Immature natural killer cell (primary cell): Measurements from ENCODE around the gene PRR35. TPM values are rescaled to one million over a fixed set of nuclear protein-coding genes. Genes with fewer than 3 reads are reported as not detected.

Experiments used
- DNase-seq, 3 donors: peaks; one replicate each; pipeline ENCODE4 v3.0.0; 2022; ENCODE audit warnings: mixed read lengths in 1 of 3
- H3K27ac Mint-ChIP-seq, 6 donors: one replicate each; pipeline ENCODE4 v1.8.0; 2020; ENCODE audit warnings: mixed read lengths in 6 of 6, mild to moderate bottlenecking in 5 of 6, inconsistent platforms in 4 of 6, moderate library complexity in 3 of 6
- H3K27me3 Mint-ChIP-seq, 3 donors: one replicate each; pipeline ENCODE4 v1.8.0; 2020 to 2021; ENCODE audit warnings: low read depth in 3 of 3, mild to moderate bottlenecking in 3 of 3, mixed read lengths in 3 of 3, moderate library complexity in 3 of 3, inconsistent platforms in 1 of 3
- H3K36me3 Mint-ChIP-seq, 3 donors: one replicate each; pipeline ENCODE4 v1.8.0; 2020; ENCODE audit warnings: mixed read lengths in 3 of 3, inconsistent platforms in 2 of 3, mild to moderate bottlenecking in 2 of 3
- H3K4me1 Mint-ChIP-seq, 2 donors: one replicate each; pipeline ENCODE4 v1.8.0; 2020; ENCODE audit warnings: inconsistent platforms in 2 of 2, mild to moderate bottlenecking in 2 of 2, mixed read lengths in 2 of 2, moderate library complexity in 1 of 2
- H3K4me3 Mint-ChIP-seq, 5 donors: one replicate each; pipeline ENCODE4 v1.8.0; 2020; ENCODE audit warnings: mild to moderate bottlenecking in 5 of 5, mixed read lengths in 5 of 5, inconsistent platforms in 3 of 5, moderate library complexity in 3 of 5
- H3K9me3 Mint-ChIP-seq, 6 donors: one replicate each; pipeline ENCODE4 v1.8.0; 2020; ENCODE audit warnings: mild to moderate bottlenecking in 6 of 6, mixed read lengths in 6 of 6, inconsistent platforms in 4 of 6, moderate library complexity in 3 of 6
- polyA plus RNA-seq, 3 donors: library from polyadenylated mRNA; unstranded; fragments of 300-500 nt; fragmentation: Illumina TruSeq; gene quantifications; one replicate each; pipeline ENCODE4 v1.2.3, GENCODE V29; 2021

The PRR35 gene
- polyA plus RNA-seq, 3 donors from 2014 or later, result not detected

- Mint-ChIP-seq H3K4me1 (peaks cover 0 to 6% of the 10 kb centered on the region in 2 donors), H3K27ac (no peak overlapping the region), H3K9me3 (no peaks in the 10 kb centered on the region), H3K27me3 (peaks cover 0 to 7% (median 3%) of the 10 kb centered on the region in 3 donors), H3K4me3 (no peak overlapping the region), H3K36me3 (no peaks in the 10 kb centered on the region)
- no peak for DNase-seq
Measured at GRCh38 chr16:559021-559380, 1.2 kb upstream of the PRR35 start.

DNA sequence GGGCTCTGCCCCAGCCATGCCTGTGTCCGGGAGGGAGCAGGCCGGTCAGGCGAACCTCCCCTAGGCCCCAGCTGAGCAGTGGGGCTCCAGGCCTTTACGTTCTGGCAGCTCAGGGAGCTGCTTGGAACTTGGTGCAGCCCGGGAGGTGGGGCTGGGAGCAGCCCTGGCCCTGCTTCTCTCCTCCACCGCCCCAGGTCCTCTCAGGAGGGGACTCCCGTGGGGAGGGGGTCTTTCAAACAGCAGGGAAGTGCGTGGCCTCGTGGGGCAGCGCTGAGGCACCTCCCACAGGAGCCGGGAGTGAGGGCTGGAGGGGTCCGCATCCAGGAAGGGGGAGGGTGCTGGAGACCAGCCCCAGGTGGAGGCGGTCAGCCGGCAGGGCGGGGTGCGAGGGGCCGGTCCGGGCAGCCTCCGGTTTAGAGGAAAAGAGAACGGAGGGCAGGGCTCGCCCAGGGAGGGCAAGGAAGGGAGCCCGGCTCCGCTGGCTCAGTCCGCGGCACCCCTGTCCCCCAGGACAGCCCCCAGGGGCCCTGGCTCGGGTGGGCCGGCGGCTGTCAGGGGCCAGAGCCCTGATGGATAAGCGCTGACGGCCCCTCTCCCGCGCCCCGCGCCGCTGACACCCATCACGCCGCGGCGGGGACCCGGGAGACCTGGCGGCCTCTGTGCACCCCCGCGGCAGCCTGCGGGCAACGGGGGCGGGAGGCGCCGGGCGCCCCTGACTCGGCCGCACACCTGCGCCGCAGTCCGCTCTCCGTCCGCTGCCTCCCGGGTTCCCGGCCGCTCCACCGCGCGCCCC, 587 bp upstream of the PRR35 start:
- no peak for DNase-seq
- peaks cover 0 to 6% of the 10 kb centered on the region in 2 donors for H3K4me1 Mint-ChIP-seq
- peaks cover 0 to 7% (median 3%) of the 10 kb centered on the region in 3 donors for H3K27me3 Mint-ChIP-seq
- H3K9me3 Mint-ChIP-seq, result no peaks in the 10 kb centered on the region
- no peak overlapping the region for H3K4me3 Mint-ChIP-seq
- H3K36me3 Mint-ChIP-seq, result no peaks in the 10 kb centered on the region
- no peak overlapping the region for H3K27ac Mint-ChIP-seq

GRCh38 chr16:560701-561412, 663 bp downstream of the PRR35 start:
- Mint-ChIP-seq H3K9me3 (no peaks in the 10 kb centered on the region), H3K27me3 (peaks cover 0 to 7% (median 3%) of the 10 kb centered on the region in 3 donors), H3K27ac (no peak overlapping the region), H3K4me1 (peaks cover 0 to 6% of the 10 kb centered on the region in 2 donors), H3K4me3 (no peak overlapping the region), H3K36me3 (no peaks in the 10 kb centered on the region)
- DNase-seq, result no peak

GRCh38 chr16:561413-561794, 1.2 kb downstream of the PRR35 start:
- DNase-seq, result no peak
- Mint-ChIP-seq H3K9me3 (no peaks in the 10 kb centered on the region), H3K27me3 (peaks cover 0 to 7% (median 3%) of the 10 kb centered on the region in 3 donors), H3K4me1 (peaks cover under 1 to 6% of the 10 kb centered on the region in 2 donors), H3K36me3 (no peaks in the 10 kb centered on the region), H3K27ac (no peak overlapping the region), H3K4me3 (no peak overlapping the region)

- no peak for DNase-seq
- Mint-ChIP-seq H3K27me3 (peaks cover 0 to 7% (median 3%) of the 10 kb centered on the region in 3 donors), H3K4me1 (peaks cover 9 to 12% of the 10 kb centered on the region in 2 donors), H3K4me3 (peak overlapping the region in 1 of 5 donors; percentile 38), H3K9me3 (no peaks in the 10 kb centered on the region), H3K36me3 (no peaks in the 10 kb centered on the region), H3K27ac (peak overlapping the region in 1 of 6 donors; percentile 43)
Measured at GRCh38 chr16:561957-562938, 2.1 kb downstream of the PRR35 start.

- H3K36me3 Mint-ChIP-seq, result no peaks in the 10 kb centered on the region
- H3K4me3 Mint-ChIP-seq, result no peak overlapping the region
- DNase-seq, result no peak
- H3K27ac Mint-ChIP-seq, result no peak overlapping the region
- peaks cover 9 to 12% of the 10 kb centered on the region in 2 donors for H3K4me1 Mint-ChIP-seq
- peaks cover 0 to 7% (median 3%) of the 10 kb centered on the region in 3 donors for H3K27me3 Mint-ChIP-seq
- H3K9me3 Mint-ChIP-seq, result no peaks in the 10 kb centered on the region
Measured at GRCh38 chr16:563072-563644, 3.0 kb downstream of the PRR35 start.

DNA sequence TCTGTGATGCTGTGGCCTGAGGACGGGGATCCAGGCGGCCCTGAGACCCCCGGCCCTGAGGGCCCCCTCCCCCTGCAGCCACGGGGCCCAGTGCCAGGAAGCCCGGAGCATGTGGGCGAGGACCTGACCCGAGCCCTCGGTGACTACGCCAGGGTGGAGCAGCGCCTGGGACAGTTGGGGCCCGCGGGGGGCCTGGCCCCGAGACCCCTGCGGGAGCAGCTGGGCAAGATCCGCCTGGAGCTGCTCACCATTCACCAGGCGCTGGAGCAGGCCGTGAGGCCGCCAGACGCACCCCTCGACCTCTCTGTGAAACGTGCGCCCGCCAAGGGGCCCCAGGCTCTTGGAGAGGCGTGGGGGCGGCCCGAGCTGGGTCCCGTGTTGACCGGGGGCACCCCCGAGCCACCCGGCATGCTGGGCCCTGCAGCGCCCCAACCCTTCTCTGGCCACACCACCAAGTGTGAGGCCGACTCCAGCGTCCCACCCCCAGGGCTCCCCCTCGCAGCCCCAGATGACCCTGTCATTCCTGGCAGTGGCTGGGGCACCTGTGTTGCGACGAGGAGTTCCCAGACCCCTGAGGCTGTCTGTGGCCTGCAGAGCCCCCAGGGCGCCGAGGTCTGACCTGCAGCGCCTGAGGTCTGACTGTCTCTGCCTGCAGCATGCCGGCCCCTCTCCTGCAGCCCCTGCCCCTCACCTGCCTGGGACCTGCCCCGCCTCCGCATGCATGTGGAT, 4.7 kb downstream of the PRR35 start:
- peaks cover 0 to 8% (median 5%) of the 10 kb centered on the region in 3 donors for H3K27me3 Mint-ChIP-seq
- DNase-seq, result no peak
- no peaks in the 10 kb centered on the region for H3K36me3 Mint-ChIP-seq
- H3K9me3 Mint-ChIP-seq, result no peaks in the 10 kb centered on the region
- no peak overlapping the region for H3K4me3 Mint-ChIP-seq
- no peak overlapping the region for H3K27ac Mint-ChIP-seq
- H3K4me1 Mint-ChIP-seq, result peaks cover 16 to 17% of the 10 kb centered on the region in 2 donors

DNA sequence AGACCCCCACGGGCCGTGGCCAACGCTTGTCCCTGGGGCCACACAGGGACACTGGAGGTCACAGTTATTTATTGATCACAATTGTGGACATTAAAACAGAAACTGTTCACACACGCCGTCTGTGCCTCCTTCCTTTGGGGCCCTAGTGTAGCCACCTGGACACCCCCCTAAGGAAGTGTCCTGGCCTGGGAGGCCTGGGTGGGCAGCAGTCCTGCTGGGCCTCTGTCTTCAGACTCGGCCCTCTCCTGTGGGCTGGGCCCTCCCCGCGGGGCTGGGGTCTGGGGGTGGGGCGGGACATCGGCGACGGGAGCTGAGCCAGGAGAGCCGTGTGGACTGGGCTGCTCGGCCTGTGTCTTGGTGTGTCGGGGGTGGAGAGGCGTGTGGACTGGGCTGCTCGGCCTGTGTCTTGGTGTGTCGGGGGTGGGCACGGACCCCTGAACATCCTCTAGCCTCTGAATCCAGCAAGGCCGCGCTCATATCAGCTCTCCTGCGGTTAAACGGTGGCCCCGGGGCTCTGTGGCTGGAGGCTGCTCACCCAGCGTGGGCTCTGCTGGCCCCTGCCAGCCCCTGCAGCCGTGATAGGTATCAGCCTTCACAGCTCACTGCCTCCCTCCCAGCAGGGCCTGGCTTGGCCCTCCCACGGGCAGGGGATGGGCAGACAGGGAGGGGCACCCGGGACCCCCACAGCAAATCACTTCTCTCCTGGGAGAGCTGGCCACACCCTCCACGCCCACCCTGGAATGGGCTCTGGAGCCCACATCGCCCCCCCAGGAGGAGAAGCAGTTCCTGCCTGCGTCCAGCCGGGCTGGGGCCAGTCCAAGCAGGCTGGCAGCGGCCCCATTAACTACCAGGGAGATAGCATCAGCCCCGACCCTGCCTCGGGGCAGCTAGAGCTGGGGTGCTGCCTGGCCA, 5.5 kb downstream of the PRR35 start:
- no peak overlapping the region for H3K27ac Mint-ChIP-seq

DNA sequence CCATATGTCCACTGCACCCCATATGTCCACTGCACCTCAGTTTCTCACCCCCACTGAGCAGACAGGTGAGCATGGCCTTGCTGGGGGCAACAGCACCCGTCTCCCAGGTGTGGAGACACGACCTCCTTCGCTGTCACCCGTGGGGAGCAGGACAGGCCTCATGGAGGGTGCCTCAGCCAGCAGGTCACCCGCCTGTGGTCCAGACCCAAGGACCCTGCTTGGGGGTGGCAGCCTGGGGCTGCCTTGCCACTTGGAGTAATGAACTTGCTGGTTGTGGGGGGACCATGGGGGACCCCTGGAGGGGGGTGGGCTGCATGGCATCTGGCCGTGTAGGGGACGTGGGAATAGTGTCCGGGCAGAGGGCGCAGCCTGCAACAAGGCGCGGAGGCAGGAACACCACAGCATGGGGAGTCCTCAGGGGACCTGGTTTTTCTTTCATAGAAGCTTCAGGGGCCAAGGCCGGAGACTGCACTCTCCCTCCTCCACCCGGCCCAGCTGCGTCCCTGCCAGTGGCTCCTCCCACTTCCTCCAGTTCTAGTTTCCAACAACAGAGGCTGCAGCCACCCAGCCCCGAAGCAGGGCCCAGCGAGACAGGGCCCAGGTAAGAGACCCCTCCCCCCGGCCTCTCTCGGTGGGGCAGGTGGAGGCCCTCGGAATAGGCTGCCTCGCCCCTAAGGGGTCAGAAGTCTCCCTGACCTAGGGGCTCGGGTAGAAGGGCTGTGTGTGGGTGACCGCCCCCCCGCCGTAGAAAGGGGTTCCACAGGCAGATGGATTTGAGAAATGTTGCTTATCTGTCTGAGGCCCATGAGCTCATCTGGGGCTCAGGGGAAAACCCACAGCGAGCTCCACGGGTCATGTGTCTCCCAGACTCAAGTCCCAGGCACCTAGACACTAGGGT, 6.5 kb downstream of the PRR35 start, which contains the start of gene NHLRC4:
Gene NHLRC4, plus strand, starts transcription at position 531 of the 898 bp plus-strand sequence. CDS start 1,043 bp downstream, outside the sequence.
- H3K27ac Mint-ChIP-seq, result peak within 1 kb of the TSS in 1 of 6 donors; percentile 62
- H3K27me3 Mint-ChIP-seq, result peaks cover 8 to 22% (median 18%) of the 10 kb centered on the region in 3 donors
- H3K4me1 Mint-ChIP-seq, result peaks cover 31 to 33% of the 10 kb centered on the region in 2 donors
- no peaks in the 10 kb centered on the region for H3K36me3 Mint-ChIP-seq
- H3K9me3 Mint-ChIP-seq, result no peaks in the 10 kb centered on the region
- H3K4me3 Mint-ChIP-seq, result peak within 1 kb of the TSS in 4 of 5 donors; percentile 35 to 58 (median 46)
- peak in 1 of 3 donors; percentile 24 for DNase-seq

More for the DNA sequence above, 5.5 kb downstream of the PRR35 start:
- H3K4me3 Mint-ChIP-seq, result no peak overlapping the region
- H3K9me3 Mint-ChIP-seq, result no peaks in the 10 kb centered on the region
- peaks cover 21 to 22% of the 10 kb centered on the region in 2 donors for H3K4me1 Mint-ChIP-seq
- no peaks in the 10 kb centered on the region for H3K36me3 Mint-ChIP-seq
- H3K27me3 Mint-ChIP-seq, result peaks cover 3 to 14% (median 10%) of the 10 kb centered on the region in 3 donors
- DNase-seq, result no peak

DNA sequence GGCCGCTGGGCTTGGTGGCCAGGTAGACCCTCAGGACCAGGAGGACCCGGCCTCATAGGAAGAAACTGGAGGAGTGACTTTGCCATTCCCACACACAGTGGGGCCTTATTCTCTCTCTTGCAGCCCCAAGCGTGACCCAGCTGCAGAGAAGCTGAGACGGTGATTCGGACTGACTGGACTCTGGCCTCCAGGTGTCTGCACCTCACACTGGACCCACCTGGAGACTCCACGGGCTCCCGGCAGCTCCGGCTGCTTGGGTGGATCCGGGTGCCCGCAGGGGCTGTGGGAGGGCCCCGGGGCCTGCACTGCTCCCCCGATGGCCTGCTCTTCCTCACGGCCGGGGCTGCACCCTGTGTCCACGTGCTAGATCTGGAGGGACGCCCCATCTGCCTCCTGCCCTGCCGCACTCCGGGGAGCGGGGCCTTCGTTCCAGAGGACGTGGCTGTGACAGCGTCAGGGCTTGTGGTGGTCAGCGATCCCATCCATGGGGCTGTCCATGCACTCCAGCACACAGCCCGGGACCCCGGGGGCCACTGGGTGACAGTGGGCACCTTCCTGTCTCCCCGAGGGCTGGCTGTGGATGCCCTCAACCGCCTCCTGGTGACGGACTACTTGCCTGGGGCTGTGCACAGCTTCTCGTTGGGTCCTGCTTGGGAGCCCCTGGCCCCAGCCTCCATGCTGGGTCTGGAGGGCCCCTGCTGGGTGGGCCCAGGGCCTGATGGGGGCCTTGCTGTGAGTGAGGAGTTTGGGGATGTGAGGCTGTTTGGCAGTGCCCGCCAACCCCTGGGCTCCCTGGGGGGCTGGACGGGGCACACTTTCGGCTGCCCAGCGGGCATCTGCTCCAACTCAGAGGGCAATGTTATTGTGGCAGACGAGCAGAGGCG, 7.4 kb downstream of the PRR35 start:
- no peaks in the 10 kb centered on the region for H3K36me3 Mint-ChIP-seq
- no peaks in the 10 kb centered on the region for H3K9me3 Mint-ChIP-seq
- H3K27me3 Mint-ChIP-seq, result peaks cover 8 to 19% (median 19%) of the 10 kb centered on the region in 3 donors
- peaks cover 32 to 35% of the 10 kb centered on the region in 2 donors for H3K4me1 Mint-ChIP-seq
- H3K27ac Mint-ChIP-seq, result no peak overlapping the region
- peak overlapping the region in 2 of 5 donors; percentile 35 to 42 for H3K4me3 Mint-ChIP-seq
- DNase-seq, result no peak
